B cell (primary cell): ENCODE results near the gene TRIO.

Experiments
- EZH2 ChIP-seq: IDR thresholded peaks from 2 replicates; pipeline ENCODE4 v1.6.1; 2012; ENCODE audit warnings: borderline replicate concordance, low read depth, mild to moderate bottlenecking, moderate library complexity, low read length; ENCODE audit not compliant: insufficient read depth, poor library complexity, severe bottlenecking
- TF ChIP-seq, protein P1 (sequence below): fragments of 200-600 bp; IDR thresholded peaks from one replicate; pipeline ENCODE4 v1.8.0; 2022; ENCODE audit warnings: antibody characterized with exemption, mild to moderate bottlenecking

DNA sequence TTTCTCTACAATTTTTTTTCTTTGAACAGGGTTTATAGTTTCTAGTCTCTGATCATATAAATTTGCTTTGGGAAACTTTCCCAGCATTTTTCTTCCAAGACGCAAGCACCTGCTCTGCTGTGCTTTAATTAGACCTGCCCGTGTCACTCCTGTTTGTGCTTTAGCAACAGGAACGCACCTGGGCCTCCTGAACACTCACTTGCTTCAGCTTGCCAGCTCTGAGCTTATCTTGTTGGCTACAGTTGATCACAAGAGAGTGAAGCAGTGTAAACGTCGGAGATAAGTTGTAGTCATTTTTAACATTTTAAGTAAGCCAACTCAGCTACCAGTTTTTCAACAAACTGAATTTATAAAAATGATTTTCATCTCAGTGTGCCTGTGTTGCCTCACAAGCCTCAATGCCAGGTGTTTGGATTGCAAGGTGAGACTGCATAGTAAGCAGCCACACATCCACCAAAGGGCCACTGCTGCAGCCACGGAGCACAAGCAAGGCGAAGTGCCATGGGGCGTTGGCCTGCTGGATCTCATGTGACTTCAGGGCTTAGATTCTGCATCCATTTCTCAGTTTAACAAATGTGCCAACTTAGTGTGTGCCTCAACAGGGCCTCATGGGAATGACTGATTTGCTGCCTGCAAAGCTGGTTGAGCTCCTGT, 166.9 kb downstream of the TRIO start:
- TF ChIP-seq, protein P1, sequence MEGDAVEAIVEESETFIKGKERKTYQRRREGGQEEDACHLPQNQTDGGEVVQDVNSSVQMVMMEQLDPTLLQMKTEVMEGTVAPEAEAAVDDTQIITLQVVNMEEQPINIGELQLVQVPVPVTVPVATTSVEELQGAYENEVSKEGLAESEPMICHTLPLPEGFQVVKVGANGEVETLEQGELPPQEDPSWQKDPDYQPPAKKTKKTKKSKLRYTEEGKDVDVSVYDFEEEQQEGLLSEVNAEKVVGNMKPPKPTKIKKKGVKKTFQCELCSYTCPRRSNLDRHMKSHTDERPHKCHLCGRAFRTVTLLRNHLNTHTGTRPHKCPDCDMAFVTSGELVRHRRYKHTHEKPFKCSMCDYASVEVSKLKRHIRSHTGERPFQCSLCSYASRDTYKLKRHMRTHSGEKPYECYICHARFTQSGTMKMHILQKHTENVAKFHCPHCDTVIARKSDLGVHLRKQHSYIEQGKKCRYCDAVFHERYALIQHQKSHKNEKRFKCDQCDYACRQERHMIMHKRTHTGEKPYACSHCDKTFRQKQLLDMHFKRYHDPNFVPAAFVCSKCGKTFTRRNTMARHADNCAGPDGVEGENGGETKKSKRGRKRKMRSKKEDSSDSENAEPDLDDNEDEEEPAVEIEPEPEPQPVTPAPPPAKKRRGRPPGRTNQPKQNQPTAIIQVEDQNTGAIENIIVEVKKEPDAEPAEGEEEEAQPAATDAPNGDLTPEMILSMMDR, result no peak
- no peak for TF ChIP-seq EZH2
